Measurements from ENCODE around the gene DHX35.

DNA sequence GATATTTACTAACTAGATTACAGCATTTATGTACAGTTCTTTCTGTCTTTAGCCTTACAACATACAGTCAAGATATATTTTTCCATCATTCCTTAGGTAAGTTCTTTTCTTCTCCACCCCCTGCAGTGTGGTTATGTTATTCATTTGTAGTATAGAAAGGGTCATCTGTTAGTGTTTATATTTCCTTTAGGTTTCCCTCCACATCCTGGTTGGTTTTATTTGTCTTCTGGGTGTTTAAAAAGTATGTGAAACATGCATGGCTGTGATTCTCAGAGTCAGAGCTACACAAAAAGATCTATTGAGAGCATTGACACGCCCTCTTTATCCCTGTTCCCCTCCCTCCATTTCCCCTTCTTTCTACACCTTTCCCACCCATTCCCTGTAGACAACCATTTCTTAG, 20.1 kb downstream of the DHX35 start:
- TF ChIP-seq ZNF354B (CRISPR knock-in tag; IDR thresholded peaks at IDR 0.05) (no peak), HNRNPUL1 (IDR thresholded peaks at IDR 0.05; ENCODE audit: low read depth, low read length) (no peak), RAD21 (CRISPR knock-in tag; IDR thresholded peaks at IDR 0.05) (no peak)
- TF ChIP-seq, protein P1, sequence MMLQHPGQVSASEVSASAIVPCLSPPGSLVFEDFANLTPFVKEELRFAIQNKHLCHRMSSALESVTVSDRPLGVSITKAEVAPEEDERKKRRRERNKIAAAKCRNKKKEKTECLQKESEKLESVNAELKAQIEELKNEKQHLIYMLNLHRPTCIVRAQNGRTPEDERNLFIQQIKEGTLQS (CRISPR knock-in tag; IDR thresholded peaks at IDR 0.05): no peak
- TF ChIP-seq, protein P2, sequence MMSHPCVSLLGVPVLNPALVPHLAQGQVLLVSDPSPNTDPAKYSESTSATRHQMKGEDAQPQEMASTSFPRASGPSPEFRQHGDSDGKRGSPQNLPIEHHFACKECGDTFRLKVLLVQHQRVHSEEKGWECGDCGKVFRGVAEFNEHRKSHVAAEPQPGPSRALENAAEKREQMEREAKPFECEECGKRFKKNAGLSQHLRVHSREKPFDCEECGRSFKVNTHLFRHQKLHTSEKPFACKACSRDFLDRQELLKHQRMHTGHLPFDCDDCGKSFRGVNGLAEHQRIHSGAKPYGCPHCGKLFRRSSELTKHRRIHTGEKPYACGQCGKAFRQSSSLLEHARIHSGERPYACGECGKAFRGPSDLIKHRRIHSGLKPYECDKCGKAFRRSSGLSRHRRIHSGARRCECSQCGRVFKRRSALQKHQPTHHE (CRISPR knock-in tag; IDR thresholded peaks at IDR 0.05; ENCODE audit: borderline replicate concordance): no peak

Data from HepG2 (cell line).